Measurements from ENCODE around the gene SSH2.
A peak's percentile ranks its signal among the peaks of the same experiment; 100 is the strongest.
"Not testable (repeated sequence)": the region's sequence is repeated elsewhere in the genome, so short reads cannot be mapped to it uniquely, and the experiment has no call there.

Gene SSH2

DNA sequence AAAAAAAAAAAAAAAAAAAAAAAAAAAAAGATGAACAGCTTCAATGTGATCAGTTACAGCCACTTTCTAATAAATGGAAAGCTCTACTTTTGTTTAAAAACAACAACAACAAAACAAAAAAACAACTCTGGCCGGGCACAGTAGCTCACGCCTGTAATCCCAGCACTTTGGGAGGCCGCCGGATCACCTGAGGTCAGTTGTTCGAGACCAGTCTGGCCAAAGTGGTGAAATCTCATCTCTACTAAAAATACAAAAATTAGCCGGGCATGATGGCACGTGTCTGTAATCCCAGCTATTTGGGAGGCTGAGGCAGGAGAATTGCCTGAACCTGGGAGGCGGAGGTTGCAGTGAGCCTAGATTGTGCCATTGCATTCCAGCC is 150.2 kb downstream of the SSH2 start:
- DNase-seq (ENCODE audit: low read depth in 2 of 2), result not testable (repeated sequence)

DNA sequence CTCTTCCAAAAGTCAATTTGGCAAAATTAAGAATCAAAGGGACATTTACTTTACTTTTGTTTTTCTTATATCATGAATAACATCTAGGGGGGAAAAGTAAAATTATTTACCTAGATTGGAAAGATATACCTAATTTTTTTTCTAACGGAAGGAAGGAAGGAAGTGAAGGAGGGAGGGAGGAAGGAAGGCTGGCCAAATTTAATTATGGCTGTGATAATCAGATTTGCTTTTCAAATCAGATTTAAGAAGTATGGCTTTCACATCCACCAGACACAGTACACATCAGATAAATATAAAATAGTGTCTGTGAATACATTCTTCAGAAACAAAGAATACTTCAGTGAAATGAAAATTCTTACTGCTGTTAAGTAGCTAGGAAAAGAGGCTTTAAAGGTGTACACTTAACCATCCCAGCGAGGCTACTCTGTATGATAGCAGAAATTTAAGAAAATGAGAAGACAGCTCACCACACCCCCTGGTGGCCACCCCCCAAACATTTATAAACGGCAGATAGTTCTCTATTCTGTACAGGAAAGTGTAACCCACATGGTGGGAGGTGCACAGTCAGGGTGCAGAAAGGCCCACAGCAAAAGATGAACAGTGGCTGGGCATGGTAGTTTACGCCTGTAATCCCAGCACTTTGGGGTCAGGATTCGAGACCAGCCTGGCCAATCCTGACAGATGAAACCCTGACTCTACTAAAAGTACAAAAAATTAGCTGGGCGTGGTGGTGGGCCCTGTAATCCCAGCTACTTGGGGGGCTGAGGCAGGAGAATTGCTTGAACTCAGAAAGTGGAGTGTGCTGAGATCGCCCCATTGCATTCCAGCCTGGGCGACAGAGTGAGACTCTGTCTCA is 150.8 kb downstream of the SSH2 start:
- DNase-seq (ENCODE audit: low read depth in 2 of 2), result peak; percentile 77 to 82

DNA sequence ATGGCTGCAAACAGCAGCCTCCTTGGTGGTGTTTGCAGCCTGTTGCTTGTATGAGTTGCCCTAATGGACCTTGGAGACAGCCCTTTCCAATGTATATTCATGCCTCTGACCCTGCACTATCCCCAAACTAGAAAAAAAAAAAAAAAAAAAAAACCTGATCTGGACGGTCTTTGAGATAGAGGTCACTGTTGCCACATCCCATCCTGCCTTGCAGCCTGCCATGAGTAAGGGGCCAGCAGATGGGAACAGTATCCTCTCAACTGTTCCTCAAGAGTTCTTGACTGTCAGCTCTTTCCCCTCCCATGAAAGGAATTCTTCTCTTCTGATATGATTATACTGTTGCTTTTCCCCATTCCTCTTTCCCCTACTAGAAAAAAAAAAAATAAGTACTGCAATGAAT is 152.4 kb downstream of the SSH2 start:
- no peak for DNase-seq (ENCODE audit: low read depth in 2 of 2)

DNA sequence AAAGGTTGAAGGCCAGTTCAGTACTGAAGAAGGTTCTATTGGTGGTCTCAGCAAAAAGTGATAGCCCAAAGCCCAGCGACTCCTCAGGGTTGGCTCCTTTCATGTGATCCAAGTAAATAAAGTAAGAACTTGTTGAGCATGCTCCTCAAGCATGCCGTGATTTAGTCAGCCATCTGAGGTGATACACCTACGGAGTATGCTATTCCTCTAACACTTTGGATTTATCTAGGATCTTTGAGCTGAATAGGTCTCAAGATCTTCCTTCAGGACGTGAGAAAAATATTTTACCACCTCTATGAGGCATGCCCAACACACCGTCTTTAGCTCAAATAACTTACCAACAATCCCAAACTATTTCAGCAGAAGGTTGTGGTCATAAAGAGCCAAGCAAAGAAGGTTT is 154.0 kb downstream of the SSH2 start:
- no peak for DNase-seq (ENCODE audit: low read depth in 2 of 2)

DNA sequence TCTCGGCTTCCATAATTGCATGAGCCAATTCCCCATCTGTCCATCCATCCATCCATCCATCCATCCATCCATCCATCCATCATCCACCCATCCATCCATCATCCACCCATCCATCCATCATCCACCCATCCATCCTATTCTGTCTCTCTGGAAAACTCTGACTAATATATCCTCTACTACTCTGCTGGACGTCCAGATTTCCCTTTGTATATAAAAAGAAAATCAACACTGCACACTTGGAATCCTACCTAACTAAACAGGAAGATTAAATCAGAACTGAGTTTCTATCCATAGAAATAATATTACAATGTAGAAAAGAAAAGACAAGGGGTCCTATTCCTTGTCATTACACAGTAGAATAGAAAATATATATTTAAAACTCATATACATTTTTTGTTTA is 157.0 kb downstream of the SSH2 start:
- DNase-seq (ENCODE audit: low read depth in 2 of 2), result no peak

DNA sequence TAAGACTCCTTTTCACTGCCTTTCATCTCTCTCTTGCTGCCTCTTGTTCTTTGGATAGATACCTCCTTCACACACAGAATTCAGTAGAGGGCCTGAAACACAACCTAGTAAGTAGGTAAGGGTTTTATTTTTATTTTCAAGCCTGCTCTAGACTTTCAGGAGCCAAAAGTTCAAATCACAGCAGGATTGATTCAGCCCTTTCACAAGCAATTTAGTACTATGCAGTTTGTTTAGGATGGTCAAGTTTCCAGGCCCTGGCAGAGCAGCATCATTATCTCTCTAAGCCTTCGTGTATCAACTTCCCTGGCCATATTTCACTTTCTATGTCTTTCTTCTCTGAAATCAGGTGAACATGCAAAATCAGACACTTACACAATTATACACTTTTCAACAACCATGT is 158.5 kb downstream of the SSH2 start:
- no peak for DNase-seq (ENCODE audit: low read depth in 2 of 2)

DNA sequence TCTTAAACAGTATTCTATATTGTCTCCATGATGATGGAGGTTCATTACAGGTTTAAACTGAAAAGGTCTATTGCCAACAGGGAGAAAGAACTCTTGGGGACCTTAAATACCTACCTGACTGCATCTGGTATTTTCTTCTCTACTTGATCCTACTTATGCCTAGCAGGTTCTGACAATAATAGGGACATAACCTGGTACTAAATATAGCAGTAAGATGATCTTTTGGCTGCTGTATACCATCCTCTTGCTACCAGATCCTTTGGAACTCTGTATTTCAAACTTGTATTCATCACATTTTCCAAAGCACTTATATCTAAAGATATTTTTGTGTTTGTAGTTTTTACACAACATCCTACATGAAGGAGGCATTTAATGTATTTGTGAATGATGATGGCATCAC is 160.8 kb downstream of the SSH2 start:
- no peak for DNase-seq (ENCODE audit: low read depth in 2 of 2)

DNA sequence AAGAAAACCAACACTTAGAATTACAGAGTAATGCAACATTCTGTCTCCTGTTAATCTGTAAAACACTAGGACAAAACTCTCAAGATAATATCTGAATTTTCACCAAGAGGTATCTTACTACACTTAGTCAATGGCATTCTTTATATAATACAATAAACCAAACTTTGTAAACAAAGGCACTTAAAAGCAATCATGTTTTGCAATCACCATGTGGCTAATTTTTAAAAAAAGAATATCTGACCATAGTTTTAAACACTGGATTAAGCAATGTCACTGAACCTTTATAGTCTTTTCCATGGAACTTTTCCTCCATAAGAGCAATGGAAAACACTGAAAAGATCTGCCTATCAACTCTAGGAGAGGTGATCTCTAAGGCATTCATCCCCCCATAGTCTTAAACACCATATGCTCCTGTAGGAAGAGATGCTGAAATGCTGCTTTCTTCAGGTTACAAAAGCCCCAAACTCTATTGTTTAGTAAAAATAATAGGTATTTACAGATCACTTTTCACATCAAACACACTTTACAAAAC is 163.2 kb downstream of the SSH2 start:
- no peak for DNase-seq (ENCODE audit: low read depth in 2 of 2)

DNA sequence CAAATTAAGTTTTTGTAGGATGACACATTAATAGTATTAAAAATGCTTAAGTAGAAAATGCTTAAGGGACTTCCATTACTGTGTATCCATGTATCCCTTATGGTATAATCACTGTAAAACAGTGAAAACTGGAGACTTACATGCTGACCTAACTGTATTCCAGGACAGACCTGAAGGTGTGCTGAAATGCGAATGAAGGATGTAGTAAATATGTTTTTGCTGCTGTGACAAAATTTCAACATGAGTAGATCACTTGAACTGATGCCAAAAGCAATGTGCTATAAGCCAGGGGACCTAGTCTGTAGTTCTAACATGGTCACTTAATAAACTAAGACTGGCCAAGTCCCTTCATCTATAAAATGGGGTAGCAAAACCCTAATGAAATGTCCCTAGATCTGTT is 165.3 kb downstream of the SSH2 start:
- no peak for DNase-seq (ENCODE audit: low read depth in 2 of 2)

DNA sequence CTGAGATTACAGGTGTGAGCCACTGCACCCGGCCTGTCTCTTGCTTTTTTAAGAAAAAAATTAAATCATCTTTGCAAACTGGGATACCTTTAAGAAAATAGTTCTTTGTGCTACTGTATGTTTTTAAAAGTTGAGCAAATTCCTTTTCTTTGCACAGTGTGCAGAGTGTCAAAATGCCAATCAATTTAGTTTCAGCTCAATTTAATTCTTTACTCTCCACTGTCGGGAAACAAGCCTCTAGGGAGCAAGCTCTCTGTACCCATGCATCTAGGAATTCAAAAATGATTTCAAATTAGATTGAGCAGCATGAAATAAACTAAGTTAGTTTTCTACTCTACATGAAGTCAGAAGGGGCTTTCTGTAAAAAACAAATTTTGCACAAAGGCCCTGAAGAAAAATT is 165.8 kb downstream of the SSH2 start:
- DNase-seq (ENCODE audit: low read depth in 2 of 2), result no peak

DNA sequence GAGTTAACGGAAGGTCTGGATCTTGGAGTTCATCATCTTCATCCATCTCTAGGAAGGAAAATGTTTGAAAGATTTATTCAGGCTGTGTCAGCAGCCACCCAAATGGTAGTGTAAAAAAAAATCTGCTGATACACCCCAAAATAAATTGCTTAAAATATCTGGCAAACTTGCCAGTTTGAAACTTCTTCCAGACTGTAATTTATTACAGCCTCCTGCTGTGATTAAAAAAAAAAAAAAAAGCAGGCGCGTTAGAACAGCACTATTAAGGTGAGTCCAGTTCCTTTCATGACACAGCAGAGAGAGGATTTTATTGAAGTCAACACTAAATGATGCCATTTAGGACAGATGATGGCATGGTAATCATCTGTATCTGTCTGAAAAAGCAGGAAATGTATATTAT is 166.8 kb downstream of the SSH2 start:
- no peak for DNase-seq (ENCODE audit: low read depth in 2 of 2)

DNA sequence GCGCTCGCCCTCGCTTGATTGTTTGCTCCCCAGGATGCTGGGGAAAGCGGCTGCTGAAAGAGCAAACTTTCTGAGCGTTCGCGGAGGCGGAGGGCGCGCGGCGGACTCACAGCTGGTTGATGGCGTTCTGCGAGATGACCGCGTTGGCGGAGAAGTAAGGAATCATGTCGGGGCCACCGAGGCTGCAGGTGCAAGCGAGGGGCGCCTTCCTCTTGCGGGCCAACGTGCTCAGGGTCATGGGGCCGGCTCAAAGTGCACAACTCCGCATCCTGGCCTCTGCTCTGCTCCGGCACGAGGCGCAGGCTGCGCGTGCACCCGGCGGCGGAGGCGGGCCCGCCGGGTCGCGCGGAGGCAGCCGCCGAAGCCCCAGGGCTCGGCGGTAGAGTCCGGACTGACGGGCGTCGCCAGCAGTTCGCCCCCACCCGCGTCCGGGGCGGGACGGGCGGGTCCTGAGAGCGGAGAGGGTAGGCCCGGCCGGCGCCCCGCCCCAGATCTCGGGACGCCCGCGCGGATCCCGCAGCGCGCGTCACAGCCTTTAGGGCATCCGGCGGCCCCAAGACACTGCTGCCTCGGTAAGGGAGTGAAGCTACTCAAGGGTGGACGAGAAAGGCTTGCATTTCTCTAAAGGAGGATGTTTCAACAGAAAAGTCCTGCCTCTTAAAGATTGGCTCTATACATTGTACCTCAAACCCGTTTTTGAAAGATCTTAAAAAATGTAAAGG is 168.8 kb downstream of the SSH2 start:
- DNase-seq (ENCODE audit: low read depth in 2 of 2), result peak; percentile 83 to 86

DNA sequence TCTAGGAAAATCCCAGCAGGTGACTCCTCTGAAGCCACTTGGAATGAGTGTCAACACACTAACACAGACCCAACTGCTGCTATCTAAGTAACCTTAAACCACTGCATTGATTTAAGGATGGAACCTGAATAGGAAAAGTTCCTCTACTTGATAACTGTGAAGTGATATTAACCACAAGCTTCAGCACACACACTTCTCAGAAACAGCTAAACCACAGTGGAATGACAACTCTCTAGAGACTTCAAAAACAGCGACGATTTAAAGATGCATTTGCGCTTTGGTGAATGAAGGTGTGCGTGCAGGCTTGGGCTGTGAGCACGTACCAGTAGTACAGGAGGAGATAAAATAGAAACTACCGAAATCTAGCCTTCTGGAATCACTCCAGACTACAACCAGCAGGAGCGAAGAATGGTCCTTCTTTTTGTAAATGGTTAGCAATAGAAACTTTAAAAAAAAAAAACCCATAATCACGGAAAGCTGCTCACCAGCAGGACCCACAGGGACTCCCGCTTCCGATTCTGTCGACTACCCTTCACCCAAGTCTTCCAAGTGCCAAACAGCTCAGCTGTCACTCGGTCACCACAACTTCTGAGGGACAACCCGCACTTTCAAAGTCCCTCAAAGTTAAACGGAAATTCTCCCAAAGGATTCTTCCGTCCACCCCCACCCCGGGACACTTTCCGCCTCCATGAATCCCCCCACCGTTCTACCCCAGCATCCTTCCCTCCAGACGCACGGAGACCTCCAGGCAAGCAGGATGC is 169.6 kb downstream of the SSH2 start:
- DNase-seq (ENCODE audit: low read depth in 2 of 2), result peak; percentile 17 to 29

DNA sequence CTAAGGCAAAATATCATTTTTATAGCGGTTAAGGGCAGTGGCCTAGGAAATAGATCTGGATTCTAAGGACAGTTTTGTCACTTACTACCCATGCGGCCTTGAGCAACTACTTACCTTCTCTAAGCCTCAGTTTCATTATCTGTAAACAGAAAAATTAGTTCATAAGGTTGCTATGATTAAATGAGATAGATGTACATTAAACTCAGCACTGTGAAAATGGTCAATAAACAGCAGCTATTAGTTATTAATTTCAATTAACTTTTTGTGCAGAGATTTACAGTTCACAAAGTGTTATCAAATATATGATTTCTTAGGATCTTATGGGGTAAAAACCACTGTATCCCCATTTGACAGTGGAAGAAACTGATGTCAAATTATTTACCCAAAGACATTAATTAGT is 171.8 kb downstream of the SSH2 start:
- no peak for DNase-seq (ENCODE audit: low read depth in 2 of 2)

DNA sequence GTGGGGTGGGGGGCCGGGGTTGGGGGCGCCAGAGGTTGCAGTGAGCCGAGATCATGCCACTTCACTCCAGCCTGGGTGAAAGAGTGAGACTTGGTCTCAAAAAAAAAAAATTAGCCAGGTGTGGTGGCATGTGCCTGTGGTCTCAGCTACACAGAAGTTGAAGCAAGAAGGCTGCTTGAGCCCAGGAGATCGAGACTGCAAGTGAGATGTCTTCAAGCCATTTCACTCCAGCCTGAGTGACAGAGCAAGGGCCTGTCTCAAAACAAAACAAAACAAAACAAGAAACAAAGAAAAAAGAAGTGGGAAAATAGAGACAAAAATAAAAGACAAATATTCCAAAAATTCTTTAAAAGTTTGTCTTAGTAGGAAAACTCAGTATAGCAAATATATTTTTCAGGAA is 172.2 kb downstream of the SSH2 start:
- no peak for DNase-seq (ENCODE audit: low read depth in 2 of 2)

DNA sequence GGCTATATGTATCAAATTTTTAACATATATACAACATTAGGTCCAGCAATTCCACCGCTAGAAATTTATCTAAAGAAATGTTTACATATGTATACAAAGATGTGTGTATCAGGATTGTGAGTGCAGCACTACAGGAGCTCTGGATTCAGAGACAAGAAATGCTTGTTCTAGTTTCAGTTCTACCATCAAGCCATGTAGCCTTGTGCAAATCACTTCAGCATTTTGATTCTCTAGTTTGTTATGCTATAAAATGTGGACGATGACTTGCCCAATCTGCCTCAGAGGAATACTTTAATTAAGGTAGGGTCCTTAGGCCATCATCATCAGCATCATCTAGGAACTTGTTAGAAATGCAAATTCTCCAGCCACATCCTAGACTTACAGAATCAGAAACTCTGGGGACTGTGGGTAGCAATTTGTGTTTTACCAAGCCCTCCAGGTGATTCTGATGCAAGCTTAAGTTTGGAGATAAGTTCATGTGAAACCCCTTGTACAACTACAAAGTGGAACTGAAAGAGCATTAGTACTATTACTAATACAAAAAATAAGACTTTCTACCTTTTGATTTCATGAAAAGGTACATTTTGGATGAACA is 176.1 kb downstream of the SSH2 start:
- DNase-seq (ENCODE audit: low read depth in 2 of 2), result no peak

DNA sequence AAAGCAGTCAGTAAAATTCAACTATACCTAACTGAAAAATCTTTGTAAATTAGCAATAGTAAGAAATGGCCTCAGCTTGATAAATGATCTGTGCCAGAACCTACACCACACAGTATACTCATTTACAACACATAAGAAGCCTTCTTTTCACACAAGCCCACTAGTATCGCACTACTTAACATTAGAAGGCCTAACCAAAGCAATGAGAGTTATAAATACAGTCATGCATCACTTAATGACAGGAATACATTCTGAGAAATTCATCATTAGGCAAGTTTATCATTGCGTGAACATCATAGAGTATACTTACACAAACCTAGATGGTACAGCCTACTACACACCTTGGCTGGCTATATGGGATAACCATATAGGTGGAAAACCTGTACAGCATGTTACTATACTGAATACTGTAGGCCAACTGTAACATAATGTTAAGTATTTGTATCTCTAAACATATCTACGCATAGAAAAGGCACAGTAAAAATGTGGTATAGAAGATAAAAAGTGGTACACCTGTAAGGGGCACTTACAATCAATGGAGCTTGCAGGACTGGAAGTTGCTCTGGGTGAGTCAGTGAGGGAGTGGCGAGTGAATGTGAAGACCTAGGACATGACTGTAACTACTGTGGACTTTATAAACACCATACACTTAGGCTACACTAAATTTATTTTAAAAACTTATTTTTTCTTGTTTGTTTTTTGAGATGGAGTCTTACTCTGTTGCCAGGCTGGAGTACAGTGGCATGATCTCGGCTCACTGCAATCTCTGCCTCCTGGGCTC is 180.8 kb downstream of the SSH2 start:
- DNase-seq (ENCODE audit: low read depth in 2 of 2), result no peak

DNA sequence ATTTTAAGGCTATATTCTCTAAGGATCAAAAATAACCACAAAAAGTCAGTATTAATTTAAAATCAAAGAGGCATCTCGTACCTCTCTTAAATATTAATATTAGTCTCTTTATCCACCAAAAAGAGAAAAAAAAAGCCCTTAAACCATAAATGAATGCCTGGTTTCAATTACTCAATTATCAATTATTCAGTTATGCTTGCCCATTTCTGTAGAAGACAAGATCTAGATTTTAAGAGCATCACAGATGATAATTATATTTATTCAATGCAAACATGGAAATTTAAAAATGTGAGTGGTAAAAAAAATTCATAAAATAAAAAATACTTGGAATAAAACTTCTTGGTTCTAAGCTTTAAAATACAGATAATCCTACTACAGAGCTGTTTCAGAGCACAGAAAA is 181.6 kb downstream of the SSH2 start:
- no peak for DNase-seq (ENCODE audit: low read depth in 2 of 2)

DNA sequence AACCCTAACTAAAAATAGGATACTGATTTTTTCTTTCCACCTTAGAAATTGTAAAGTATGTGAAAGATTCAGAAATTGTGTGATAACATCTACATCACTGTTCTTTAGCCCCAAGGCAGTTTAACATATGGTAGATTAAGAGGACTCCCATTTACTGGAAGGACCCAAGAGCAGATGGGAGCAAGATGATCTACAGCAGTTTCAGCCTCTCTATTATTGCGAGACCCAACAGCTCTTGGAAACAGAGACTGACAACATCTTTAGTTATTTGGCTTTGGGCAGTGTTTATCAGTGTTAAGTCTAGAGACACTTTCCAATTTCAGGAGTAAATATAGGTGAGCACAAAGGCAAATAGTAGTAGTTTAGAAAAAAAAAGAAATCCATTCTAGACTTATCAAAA is 182.4 kb downstream of the SSH2 start:
- no peak for DNase-seq (ENCODE audit: low read depth in 2 of 2)

DNA sequence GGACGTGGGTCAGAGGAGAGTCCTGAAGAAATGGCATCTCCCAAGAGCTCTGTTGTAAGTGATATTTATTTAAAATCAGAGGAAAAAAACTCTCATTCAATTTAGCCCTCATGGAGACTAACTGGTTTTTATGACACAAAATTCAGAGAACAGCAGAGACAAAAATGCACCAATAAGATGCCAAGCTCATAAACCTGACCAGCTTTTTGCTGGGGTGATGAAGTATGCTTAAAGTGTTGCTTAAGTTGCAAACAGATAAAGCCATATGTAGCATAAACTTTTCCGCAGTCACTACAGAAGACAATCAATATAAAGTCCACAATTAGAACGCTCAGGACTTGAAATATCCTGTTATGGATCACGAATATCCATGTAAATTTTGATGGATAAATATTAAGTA is 183.4 kb downstream of the SSH2 start:
- DNase-seq (ENCODE audit: low read depth in 2 of 2), result no peak

DNA sequence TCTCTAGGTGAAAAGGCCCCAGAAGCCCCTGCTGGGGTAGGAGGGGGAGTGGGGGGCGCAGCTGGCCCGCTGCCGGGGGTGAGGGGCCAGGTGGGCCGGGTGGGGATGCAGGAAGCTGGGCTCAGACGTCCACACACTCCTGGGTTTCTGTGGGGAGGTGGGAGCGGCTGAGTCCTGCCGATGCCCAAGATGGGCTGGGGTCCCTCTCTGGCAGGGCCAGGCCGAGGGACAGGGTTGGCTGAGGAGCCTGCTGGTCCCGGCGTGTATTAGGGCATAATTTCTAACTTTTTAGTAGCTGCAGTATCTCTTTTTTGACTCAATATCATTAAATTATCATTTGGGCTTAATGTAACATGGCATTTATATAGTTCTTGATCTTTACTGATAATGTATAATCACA is 185.9 kb downstream of the SSH2 start:
- DNase-seq (ENCODE audit: low read depth in 2 of 2), result no peak
